HAP-1 (cell line): ENCODE data around the gene LKAAEAR1.

Experiments
- DNase-seq, 2 experiments: peaks; one replicate each; pipeline ENCODE4 v3.0.0-alpha.2; 2016 to 2020; ENCODE audit warnings: low spot score in 2 of 2
- H3K27me3 ChIP-seq: fragments of 250-450 bp; sonication (Bioruptor Pico); 2 replicates; pipeline ENCODE4 v1.5.1; 2020; ENCODE audit warnings: low read depth, mild to moderate bottlenecking, moderate library complexity
- H3K36me3 ChIP-seq: fragments of 250-450 bp; sonication (Bioruptor Pico); replicated peaks from 2 replicates; pipeline ENCODE4 v1.5.1; 2020; ENCODE audit warnings: mild to moderate bottlenecking
- H3K4me1 ChIP-seq: fragments of 250-450 bp; sonication (Bioruptor Pico); 2 replicates; pipeline ENCODE4 v1.5.1; 2020; ENCODE audit warnings: mild to moderate bottlenecking
- H3K4me3 ChIP-seq: fragments of 250-450 bp; sonication (Bioruptor Pico); 2 replicates; pipeline ENCODE4 v1.5.1; 2020; ENCODE audit warnings: mild to moderate bottlenecking, moderate library complexity
- H3K9me3 ChIP-seq: fragments of 250-450 bp; sonication (Bioruptor Pico); 2 replicates; pipeline ENCODE4 v1.5.1; 2020; ENCODE audit warnings: mild to moderate bottlenecking, moderate library complexity
- in situ Hi-C: fragments of 300-500 bp; cut with MboI; formaldehyde crosslinking; loops from 3 replicates; pipeline ENCODE4 v1.14.3; 2020; ENCODE audit warnings: low sequenced_read_pairs, inconsistent platforms, mixed read lengths

LKAAEAR1 gene

DNA sequence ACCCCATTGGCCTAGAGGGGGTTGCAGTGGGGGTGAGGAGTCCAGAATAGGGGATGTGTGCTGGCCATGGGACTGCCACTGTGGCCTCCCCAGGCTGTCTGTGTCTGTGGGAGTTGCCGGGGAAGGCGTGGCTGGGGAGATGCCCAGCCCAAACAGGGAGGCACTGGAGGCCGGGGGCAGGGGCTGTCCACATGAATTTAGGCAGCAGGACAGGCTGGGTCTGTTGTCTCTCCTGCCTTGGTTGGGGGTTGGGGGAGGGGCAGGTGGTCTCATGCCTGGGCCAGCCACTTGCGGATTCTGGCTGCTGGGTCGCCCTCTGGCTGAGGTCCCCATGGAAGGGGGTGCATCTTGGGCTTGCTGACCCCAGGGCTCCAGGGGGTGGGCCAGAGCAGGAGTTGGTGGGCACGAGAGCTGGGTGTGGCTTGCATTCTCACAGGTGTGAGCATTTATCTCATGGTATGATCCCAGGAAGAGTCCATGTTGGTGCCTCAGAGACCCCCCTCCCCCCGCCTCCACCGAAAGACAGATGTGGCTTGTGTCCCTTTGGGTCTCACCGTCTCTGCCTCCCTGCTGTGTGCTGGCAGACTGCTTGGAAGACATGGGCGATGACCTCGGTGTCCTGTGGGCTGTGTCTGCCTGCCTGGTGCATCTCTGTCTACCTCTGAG lies 38.7 kb downstream of the LKAAEAR1 start:
- no peak for DNase-seq
- peaks cover 5% of the 10 kb centered on the region; the same call in 1 of the 2 replicates for H3K27me3 ChIP-seq
- H3K9me3 ChIP-seq = no peaks in the 10 kb centered on the region
- H3K4me3 ChIP-seq = no peak overlapping the region
- in situ Hi-C loops = no loop called here
- peaks cover 6% of the 10 kb centered on the region; the same call in 1 of the 2 replicates for H3K4me1 ChIP-seq
- no peaks in the 10 kb centered on the region for H3K36me3 ChIP-seq

DNA sequence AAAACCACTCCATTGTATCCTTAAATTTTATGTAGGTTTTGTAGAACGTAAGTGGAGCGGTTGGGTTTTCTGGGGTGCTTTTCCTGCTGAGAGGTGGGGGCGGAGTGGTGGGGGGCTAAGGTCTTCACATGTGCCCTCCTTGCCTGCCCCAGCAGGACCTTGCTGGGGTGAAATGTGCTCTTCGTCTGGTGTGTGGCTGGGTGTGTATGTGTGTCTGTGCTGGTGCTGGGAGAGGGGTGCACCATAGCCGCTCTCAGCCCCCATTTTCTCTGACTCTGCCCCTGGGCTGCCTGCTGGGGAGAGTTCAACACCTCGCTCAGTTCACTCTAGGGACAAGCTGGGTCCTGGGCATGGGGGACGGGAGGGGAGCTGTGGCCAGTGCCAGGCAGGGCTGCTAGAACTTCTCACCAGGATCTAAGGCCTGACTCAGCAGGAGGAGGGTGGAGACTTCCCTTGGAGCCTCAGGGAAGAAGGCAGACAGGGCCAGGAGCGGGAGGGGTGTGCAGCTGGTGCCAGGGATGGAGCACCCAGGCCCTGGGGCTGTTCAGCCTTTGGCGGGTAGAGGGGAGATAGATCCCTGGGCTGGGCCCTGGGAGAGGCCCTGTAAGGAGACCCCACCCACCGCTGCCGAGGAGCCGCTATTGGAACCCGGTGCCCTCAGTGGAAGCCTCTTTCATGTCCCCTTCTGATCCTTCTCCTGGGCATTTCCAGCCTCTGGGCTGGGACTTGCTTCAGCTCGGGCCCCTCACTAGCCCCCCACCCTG lies 39.5 kb downstream of the LKAAEAR1 start:
- Histone ChIP-seq H3K4me1 (peaks cover 6% of the 10 kb centered on the region; the same call in 1 of the 2 replicates), H3K9me3 (no peaks in the 10 kb centered on the region), H3K4me3 (no peak overlapping the region), H3K27me3 (peaks cover 5% of the 10 kb centered on the region; the same call in 1 of the 2 replicates), H3K36me3 (no peaks in the 10 kb centered on the region)
- no peak for DNase-seq
- in situ Hi-C loops = no loop called here

DNA sequence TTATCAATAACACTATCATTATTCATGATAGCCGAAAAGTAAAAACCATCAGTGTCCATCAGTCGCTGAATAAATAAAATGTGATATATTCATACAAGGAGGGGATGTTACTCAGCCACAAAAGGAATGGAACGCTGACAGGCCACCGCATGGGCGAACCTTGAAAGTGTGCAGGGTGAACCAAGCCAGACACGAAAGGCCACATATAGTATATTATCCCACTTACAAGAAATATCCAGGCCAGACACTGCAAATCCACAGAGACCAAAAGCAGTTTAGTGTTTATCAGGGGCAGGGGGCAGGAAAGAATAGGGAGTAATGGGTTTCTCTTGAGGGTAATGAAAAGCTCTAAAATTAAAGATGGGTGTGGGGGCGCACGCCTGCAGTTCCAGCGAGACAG lies 40.4 kb downstream of the LKAAEAR1 start:
- in situ Hi-C loops = no loop called here
- Histone ChIP-seq H3K27me3 (peaks cover 5% of the 10 kb centered on the region; the same call in 1 of the 2 replicates), H3K4me3 (no peak overlapping the region), H3K36me3 (no peaks in the 10 kb centered on the region), H3K4me1 (peaks cover 10% of the 10 kb centered on the region; the same call in 1 of the 2 replicates), H3K9me3 (no peaks in the 10 kb centered on the region)
- DNase-seq = no peak

DNA sequence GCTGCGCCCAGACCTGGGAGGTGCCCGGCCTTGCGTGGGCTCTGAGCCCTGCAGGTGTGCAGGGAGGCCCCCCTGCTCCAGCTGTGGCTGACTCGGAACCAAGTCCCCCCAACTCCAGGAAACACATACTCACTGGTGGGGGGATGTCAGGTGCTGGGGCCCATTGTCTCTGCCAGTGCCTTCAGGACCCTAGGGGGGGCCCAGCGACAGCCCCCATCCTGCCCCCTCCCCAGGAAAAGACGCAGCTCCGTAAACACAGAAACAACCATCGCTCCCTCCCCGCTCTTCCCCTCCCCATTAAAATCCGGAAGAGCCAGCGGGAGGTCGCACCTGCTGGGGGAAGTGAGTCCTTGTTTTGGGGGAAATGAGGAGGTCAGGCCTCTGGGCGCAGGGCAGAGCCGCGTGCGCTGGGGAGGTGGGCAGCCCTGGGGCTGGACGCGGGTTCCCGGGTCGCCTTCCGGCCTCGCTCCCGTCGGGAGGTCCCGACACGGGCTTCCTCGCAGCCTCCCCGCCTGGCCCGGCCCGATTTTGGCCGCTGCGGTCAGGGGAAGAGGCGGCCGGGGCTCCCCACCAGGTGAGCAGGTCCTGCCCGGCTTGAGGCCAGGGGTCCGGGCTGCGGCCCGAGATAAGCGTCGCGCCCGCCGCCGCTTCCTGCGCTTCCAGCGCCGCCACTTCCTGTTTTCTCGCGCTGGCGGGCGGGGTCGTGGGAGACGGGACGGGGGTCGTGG lies 42.0 kb downstream of the LKAAEAR1 start:
- Histone ChIP-seq H3K27me3 (peaks cover 2% of the 10 kb centered on the region; the same call in 1 of the 2 replicates), H3K9me3 (no peaks in the 10 kb centered on the region), H3K36me3 (no peaks in the 10 kb centered on the region), H3K4me1 (peaks cover 10% of the 10 kb centered on the region; the same call in 1 of the 2 replicates), H3K4me3 (peak overlapping the region; percentile 35)
- in situ Hi-C loops = no loop called here
- DNase-seq = no peak

DNA sequence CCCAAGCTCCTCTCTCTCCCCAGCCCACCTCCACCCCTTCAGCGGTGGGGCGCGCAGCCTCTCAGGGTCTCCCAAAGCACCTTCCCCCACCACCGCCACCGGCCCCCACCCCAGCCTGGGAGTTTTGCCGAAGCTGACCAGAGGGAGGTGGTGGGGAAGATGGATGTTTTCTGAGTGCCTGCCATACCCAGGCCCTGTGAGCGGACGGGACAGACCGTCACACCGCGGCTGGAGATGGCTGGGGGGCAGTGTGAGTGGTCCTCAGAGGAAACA lies 42.5 kb downstream of the LKAAEAR1 start:
- Histone ChIP-seq H3K27me3 (0 out of 2 replicates have a peak, but pooled peaks cover 2% of the 10 kb centered on the region), H3K9me3 (no peaks in the 10 kb centered on the region), H3K4me1 (peaks cover 10% of the 10 kb centered on the region; the same call in 1 of the 2 replicates), H3K4me3 (peak overlapping the region; percentile 35), H3K36me3 (no peaks in the 10 kb centered on the region)
- DNase-seq = no peak
- in situ Hi-C loops = no loop called here

DNA sequence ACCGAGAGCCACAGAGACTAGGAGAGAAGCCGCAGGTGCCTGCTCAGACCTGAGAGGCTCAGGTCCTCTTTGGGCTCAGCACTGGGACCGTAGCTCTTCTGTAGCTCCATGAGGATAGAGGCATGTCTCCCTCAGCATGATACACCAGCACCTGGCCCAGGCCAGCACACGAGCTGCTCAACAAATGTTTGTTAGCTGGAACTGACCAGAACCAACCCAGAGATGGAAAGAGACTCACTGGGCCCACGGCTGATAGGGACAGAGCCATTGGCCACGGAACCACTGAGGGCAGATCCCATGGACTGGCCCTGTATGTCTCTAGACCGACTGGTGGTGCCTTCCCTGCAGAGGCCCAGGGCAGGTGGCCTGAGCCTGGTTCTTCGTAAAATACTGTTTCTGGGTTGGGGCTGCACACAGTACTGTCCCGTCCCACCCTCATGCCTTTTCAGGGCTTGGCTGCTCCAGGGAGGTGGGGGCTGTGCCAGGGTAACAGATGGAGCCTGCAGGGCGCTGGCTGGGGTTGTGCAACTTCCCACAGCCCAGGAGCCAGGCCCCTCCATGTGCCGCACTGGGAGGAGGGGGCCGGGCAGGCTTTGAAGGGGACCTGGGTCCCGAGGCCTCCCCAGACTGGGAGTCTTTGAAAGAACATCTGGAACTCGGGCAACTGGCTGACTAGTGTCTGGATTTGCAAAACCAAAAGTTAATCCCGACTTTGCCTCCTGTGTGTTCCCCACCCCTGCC lies 43.0 kb downstream of the LKAAEAR1 start:
- no peak overlapping the region; the same call in 1 of the 2 replicates for H3K4me3 ChIP-seq
- in situ Hi-C loops = no loop called here
- peaks cover 10% of the 10 kb centered on the region; the same call in 1 of the 2 replicates for H3K4me1 ChIP-seq
- no peak for DNase-seq
- H3K9me3 ChIP-seq = no peaks in the 10 kb centered on the region
- H3K36me3 ChIP-seq = no peaks in the 10 kb centered on the region
- 0 out of 2 replicates have a peak, but pooled peaks cover 2% of the 10 kb centered on the region for H3K27me3 ChIP-seq

DNA sequence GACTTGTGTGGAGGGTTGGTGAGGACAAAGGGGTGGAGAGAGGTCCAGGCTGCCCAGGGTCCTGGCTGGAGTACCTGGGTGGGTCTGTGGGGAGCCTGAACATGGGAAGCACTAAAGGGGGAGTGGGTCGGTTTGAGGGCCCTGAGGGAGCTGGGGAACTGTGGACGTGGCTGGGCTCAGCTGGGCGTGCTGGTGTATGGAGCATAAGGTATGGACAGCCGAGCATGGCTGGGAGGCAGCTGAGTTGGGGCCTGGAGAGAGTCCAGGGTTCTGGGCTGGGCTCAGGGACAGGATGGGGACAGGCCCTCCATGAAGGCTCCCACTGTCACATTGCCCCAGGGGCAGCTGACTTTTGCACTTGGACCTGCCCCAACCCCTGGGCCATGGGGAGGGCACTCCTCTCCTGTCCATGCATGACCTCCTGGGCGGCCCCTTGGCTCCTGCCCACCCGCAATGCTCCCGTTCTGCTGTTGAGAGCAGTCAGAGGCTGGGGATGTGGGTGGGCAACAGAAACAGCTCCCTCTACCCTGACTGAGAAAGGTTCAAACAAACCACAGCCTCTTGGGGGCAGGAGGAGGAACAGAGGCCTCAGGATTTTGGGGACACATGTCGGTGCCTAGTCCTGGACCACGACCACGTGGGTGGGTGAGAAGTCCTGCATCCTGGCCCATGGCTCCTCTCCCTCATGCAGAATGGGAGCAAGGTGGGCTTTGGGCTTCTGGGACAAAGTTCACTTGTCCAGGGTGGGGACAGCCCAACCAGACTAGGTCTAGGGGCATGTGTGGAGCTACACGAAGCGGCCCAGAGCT lies 43.8 kb downstream of the LKAAEAR1 start:
- Histone ChIP-seq H3K4me3 (no peak overlapping the region), H3K36me3 (no peaks in the 10 kb centered on the region), H3K4me1 (peaks cover 10% of the 10 kb centered on the region; the same call in 1 of the 2 replicates), H3K27me3 (0 out of 2 replicates have a peak, but pooled peaks cover 2% of the 10 kb centered on the region), H3K9me3 (no peaks in the 10 kb centered on the region)
- DNase-seq = no peak
- in situ Hi-C loops = no loop called here

DNA sequence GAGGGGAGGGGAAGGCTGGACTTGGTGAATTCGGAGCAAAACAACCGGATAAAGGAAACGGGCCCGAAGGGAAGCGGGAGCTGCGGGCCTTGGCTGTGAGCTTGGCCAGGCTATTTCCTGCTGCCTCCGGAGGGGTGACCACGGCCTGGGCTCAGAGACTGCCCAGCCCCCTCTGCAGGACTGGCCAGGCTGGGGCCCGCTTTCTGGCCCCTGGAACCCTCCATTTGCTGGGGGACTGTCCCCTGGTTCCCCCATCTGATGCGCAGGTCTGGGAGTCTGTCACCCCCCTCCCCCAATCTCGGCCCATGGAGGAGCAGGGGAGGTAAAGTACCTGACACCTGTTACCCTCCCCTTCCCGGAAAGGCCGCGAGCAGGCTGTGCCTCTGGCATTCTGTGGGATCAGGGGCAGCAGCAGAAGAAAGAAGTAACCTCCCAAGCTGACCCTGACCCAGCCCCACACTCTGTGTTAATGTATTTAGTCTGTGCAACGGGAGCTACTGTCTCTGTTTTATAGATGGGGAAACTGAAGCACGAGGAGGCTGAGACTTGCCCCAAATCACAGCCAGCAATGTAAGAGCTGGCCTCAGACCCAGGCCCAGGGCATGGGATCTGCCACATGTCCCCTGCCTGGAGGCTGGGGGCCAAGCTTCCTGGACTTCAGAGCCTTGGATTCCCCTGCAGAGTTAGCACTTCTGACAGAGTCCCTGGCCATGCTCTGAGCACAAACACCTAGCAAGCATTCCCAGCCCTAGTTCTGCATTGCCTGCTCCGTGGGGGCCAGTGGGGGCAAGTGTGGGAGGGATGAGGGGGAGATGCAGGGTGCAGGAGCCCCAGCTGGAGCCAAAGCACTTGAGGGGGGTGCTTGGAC lies 44.7 kb downstream of the LKAAEAR1 start:
- peak overlapping the region; percentile 38 for H3K4me3 ChIP-seq
- in situ Hi-C loops = no loop called here
- H3K9me3 ChIP-seq = no peaks in the 10 kb centered on the region
- peaks cover 10% of the 10 kb centered on the region; the same call in 1 of the 2 replicates for H3K4me1 ChIP-seq
- H3K27me3 ChIP-seq = 0 out of 2 replicates have a peak, but pooled peaks cover 2% of the 10 kb centered on the region
- DNase-seq = no peak
- no peaks in the 10 kb centered on the region; the same call in 1 of the 2 replicates for H3K36me3 ChIP-seq

DNA sequence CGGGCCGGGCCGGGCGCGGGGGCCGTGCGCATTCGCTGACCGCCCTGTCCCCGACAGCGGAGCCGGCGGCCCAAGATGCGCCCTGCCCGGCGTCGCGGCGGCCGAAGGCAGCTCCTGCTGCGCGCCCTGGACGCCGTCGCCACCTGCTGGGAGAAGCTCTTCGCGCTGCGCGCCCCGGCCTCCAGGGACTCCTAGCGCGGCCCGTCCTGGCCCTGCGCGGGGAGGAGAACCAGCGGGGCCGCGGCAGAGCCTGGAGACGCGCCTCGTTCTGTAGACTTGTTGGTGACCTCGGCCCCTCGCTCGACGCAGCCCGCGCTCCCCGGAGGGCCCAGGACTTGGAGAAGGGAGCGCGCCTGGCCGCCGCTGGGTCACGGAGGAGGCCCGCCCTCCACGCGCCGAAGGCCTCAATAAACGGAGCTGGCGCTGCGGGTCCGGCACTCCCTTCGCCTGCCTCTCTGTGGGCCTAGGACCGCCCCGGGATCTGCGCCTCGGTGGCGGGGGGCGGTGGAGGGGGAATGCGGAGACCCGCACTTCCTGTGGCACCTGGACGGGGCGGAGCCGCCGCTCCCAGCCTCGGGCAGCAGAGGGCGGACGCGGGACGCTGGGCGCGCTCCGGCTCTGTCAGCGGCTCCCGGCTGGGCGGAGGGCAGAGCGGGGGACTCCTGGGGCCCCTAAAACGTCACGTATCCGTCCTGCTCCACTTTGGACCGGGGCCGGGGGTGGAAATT lies 45.5 kb downstream of the LKAAEAR1 start:
- Histone ChIP-seq H3K36me3 (peaks cover 1% of the 10 kb centered on the region), H3K9me3 (no peaks in the 10 kb centered on the region), H3K4me3 (peak overlapping the region; percentile 38), H3K27me3 (0 out of 2 replicates have a peak, but pooled peaks cover 2% of the 10 kb centered on the region), H3K4me1 (peaks cover 10% of the 10 kb centered on the region; the same call in 1 of the 2 replicates)
- peak; percentile 56 to 87 for DNase-seq
- in situ Hi-C loops = no loop called here

DNA sequence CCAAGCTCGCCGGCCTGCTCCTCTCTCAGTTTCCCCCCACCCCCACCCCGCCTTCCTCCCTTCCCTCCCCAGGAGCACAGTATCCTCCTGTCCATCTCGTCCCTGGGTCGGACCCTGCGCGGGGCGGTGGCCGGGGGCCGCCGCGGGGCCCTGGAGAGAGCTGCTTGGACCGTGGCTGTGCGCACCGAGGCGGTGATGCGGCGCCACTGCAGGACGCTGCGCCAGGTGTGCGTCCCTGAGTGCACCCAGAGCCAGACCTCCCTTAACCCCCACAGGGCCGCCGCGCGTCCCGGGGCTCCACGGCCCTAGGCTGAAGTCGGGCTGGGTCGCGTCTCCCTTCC lies 46.0 kb downstream of the LKAAEAR1 start:
- in situ Hi-C loops = no loop called here
- Histone ChIP-seq H3K36me3 (peaks cover 6% of the 10 kb centered on the region), H3K4me1 (peaks cover 10% of the 10 kb centered on the region; the same call in 1 of the 2 replicates), H3K4me3 (peak overlapping the region; percentile 38; the same call in 1 of the 2 replicates), H3K9me3 (no peaks in the 10 kb centered on the region), H3K27me3 (0 out of 2 replicates have a peak, but pooled peaks cover 2% of the 10 kb centered on the region)
- peak in 1 of 2 experiments; percentile 52 for DNase-seq

DNA sequence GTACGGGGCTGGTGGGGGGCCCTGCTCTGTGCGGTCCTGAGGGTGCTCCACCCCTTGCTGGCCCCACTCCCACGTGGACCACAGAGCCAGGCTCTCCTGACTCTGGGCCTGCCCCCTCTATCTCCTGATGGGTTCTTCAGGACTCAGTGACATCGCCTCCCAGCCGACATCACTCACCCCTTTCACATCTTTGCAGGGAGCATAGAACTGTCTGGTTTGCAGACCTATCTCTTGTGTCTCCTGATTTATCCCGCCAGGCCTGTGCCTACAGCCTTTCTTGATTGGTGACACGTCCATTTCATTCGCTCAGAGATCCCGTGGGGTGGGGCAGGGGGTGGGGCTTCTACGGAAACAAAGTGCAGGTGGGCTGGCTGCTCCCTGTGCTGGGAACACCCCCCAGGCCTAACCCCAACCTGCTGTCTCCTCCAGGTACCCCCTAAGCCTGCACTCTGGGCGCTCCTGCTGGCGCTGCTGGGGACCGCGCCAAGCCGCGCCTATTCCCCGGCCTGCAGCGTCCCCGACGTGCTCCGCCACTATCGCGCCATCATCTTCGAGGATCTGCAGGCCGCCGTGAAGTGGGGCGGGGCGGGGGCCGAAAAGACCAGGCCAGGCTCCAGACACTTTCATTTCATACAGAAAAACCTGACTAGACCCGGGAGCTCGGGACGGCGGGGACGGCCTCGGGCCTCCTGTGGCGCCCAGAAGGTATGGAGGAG lies 46.5 kb downstream of the LKAAEAR1 start:
- Histone ChIP-seq H3K9me3 (no peaks in the 10 kb centered on the region), H3K36me3 (peaks cover 6% of the 10 kb centered on the region), H3K4me1 (peaks cover 10% of the 10 kb centered on the region; the same call in 1 of the 2 replicates), H3K27me3 (0 out of 2 replicates have a peak, but pooled peaks cover 2% of the 10 kb centered on the region), H3K4me3 (no peak overlapping the region)
- in situ Hi-C loops = no loop called here
- no peak for DNase-seq
